ENCODE data around the gene IL12RB2. TPM values are rescaled to one million over a fixed set of nuclear protein-coding genes. Genes with fewer than 3 reads are reported as not detected.
"Not testable (repeated sequence)": the region's sequence is repeated elsewhere in the genome, so short reads cannot be mapped to it uniquely, and the experiment has no call there.

The IL12RB2 gene
- total RNA-seq, 2 experiments from 2014 or later, result 86.9 to 90.7 TPM

DNA sequence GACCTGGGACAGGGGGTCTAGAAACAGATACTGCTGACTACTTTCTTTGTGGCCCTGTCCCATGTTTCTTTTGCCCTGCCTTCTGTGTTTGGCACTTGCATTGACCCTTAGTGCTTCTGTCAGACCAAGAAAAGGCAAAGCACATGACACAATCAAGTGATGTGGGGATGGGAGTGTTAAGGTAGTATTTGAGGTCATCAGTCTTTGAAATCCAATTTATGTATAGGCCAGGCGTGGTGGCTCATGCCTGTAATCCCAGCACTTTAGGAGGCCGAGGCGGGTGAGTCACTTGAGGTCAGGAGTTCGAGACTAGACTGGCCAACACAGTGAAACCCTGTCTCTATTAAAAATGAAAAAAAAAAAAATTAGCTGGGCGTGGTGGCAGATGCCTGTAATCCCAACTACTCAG is 96.5 kb downstream of the IL12RB2 start:
- peaks cover 15% of the 10 kb centered on the region for H3K36me3 Mint-ChIP-seq
- intact Hi-C loops (cut with micrococcal nuclease), result loop anchor here (10.0 kb wide), 1 partner anchor 169 kb away; no protein-coding TSS in a partner anchor
- no peaks in the 10 kb centered on the region for H3K27me3 Mint-ChIP-seq
- POLR2A ChIA-PET, result no interaction called here
- CTCF ChIA-PET, result no interaction called here
- H3K4me1 Mint-ChIP-seq (ENCODE audit: low read depth), result peaks cover 14% of the 10 kb centered on the region
- no peaks in the 10 kb centered on the region for H3K9me3 Mint-ChIP-seq
- H3K4me3 Mint-ChIP-seq, result no peak overlapping the region
- H3K27ac Mint-ChIP-seq, result no peak overlapping the region
- DNase-seq, result no peak

DNA sequence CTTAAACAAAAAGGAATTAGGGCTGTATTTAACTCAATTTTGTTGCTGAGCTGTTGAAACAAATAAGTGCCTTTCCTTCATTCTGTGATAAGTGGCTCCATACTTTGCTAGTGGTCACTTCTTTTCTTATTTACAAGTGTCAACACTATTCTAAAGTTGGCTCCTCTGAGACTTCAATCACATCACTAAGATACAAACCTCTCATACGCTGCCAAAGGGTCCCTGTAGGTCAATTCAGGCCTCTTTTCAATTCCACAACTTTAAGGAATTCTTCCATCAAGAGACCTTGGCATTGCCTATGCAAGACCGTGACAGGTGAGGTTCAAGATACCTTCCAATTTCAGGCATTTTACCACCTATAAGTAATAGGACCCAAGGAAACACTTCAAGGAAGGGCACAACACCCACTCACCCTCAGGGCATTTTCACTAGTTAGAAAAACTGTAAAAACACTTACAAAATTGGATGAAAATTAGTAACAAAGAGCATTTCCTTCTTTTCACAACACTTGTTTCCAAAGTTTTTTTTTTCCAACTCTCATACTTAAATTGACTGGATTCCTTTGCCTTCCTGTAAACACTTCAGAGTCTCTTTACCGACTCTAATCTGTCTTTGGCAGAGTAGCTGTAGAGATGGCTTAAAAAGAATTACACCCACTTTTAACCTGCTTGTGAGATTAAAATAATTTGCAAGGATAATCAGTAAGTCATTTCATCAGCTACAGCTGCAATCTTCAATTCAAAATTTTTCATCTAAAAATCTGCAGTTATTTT is 98.0 kb downstream of the IL12RB2 start:
- Mint-ChIP-seq H3K4me3 (no peak overlapping the region), H3K4me1 (ENCODE audit: low read depth) (peaks cover 7% of the 10 kb centered on the region), H3K9me3 (no peaks in the 10 kb centered on the region), H3K36me3 (peaks cover 20% of the 10 kb centered on the region), H3K27ac (no peak overlapping the region), H3K27me3 (no peaks in the 10 kb centered on the region)
- no peak for DNase-seq
- intact Hi-C loops (cut with micrococcal nuclease), result loop anchor here (10.0 kb wide), 1 partner anchor 171 kb away; no protein-coding TSS in a partner anchor
- ChIA-PET POLR2A (interaction anchor here (1.0 to 1.1 kb wide), 2 partner anchors 11 to 14 kb away, joined by 3 read pairs; no protein-coding TSS in a partner anchor), CTCF (no interaction called here)

DNA sequence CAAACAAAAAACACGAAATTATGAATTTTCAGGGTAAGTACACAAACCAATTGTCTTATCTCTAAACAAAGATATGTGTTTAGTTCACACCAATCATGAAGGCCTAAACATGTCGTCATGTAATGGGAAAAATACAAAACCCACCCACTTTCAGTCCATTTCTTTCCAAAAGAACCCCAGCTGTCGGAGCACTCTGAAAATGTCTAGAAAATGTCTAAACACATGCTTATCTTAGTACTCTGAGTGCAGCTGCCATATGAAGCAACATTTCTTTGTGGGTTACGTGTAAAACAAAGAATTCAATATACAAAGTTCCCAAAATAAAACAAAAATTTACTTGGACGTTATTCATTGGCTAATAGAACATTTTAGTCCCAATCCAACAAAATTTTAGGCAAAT is 99.8 kb downstream of the IL12RB2 start:
- Mint-ChIP-seq H3K9me3 (no peaks in the 10 kb centered on the region), H3K4me1 (ENCODE audit: low read depth) (peaks cover 9% of the 10 kb centered on the region), H3K27me3 (no peaks in the 10 kb centered on the region), H3K27ac (no peak overlapping the region), H3K4me3 (no peak overlapping the region), H3K36me3 (peaks cover 29% of the 10 kb centered on the region)
- intact Hi-C loops (cut with micrococcal nuclease), result loop anchor here (10.0 kb wide), 1 partner anchor 173 kb away; no protein-coding TSS in a partner anchor
- no peak for DNase-seq
- ChIA-PET POLR2A (interaction anchor here (0.9 to 1.4 kb wide), 2 partner anchors 11 to 15 kb away, joined by 3 read pairs; no protein-coding TSS in a partner anchor), CTCF (no interaction called here)

DNA sequence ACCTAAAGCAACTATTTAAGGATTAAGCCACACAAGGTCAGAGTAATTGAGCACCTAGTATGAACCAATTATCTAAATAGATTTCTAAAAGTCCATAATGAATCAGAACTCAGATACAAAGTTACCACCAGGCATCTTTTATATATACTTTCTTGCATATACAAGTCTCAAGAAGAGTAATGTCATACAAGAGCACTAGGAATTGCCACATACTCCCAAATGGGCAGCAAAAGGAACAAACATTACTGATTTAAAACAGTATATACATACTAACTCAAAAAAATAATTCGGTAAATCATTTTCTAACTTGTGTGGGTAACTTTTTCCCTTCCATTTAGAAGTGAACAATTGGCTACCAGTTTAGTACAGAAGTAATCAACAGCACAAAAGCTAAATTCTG is 100.5 kb downstream of the IL12RB2 start:
- H3K9me3 Mint-ChIP-seq, result no peaks in the 10 kb centered on the region
- no peak overlapping the region for H3K27ac Mint-ChIP-seq
- intact Hi-C loops (cut with micrococcal nuclease), result loop anchor here (10.0 kb wide), 1 partner anchor 173 kb away; no protein-coding TSS in a partner anchor
- DNase-seq, result no peak
- H3K4me3 Mint-ChIP-seq, result no peak overlapping the region
- ChIA-PET POLR2A (interaction anchor here (0.9 to 2.7 kb wide), 4 partner anchors 11 to 74 kb away, joined by 3 to 10 read pairs (median 3); partner anchors contain the start of gene SERBP1), CTCF (no interaction called here)
- H3K36me3 Mint-ChIP-seq, result peaks cover 31% of the 10 kb centered on the region
- no peaks in the 10 kb centered on the region for H3K27me3 Mint-ChIP-seq
- peaks cover 9% of the 10 kb centered on the region for H3K4me1 Mint-ChIP-seq (ENCODE audit: low read depth)

DNA sequence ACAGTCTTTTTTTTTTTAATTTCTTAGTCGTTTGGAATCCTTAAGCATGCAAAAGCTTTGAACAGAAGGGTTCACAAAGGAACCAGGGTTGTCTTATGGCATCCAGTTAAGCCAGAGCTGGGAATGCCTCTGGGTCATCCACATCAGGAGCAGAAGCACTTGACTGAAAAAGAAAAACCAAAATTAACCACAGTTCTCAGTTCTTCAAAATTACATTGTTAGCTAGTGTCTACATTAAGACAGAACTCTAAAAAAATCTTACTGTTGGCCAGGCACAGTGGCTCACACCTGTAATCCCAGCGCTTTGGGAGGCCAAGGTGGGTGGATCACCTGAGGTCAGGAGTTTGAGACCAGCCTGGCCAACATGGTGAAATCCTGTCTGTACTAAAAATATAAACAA is 105.4 kb downstream of the IL12RB2 start:
- intact Hi-C loops (cut with micrococcal nuclease), result loop anchor here (2.0 kb wide), 1 partner anchor 14 kb away; no protein-coding TSS in a partner anchor
- H3K4me3 Mint-ChIP-seq, POLR2A ChIA-PET, H3K27me3 Mint-ChIP-seq, H3K9me3 Mint-ChIP-seq, DNase-seq, CTCF ChIA-PET, H3K27ac Mint-ChIP-seq: not testable (repeated sequence)
- peaks cover 36% of the 10 kb centered on the region for H3K4me1 Mint-ChIP-seq (ENCODE audit: low read depth)
- H3K36me3 Mint-ChIP-seq, result peaks cover 68% of the 10 kb centered on the region

DNA sequence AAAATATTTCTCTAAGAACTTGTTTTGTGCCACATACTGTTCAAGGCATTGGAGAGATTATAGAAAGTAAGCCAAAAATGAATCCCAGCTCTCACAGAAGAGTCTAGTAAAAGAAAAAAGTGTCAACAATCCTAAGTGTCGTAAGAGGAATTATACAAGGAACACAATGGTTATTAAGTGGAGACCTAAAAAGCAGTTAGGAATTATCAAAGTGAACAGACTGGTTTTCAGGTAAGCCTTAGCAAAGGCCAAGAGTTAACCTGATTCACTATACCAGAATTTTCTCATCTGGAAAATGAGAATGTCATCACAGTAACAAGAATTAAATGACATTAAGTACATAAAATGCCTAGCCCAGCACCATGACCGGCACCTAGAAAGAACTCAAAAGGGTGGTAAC is 106.9 kb downstream of the IL12RB2 start:
- ChIA-PET POLR2A (no interaction called here), CTCF (no interaction called here)
- Mint-ChIP-seq H3K27ac (peak overlapping the region; percentile 60), H3K9me3 (no peaks in the 10 kb centered on the region), H3K27me3 (no peaks in the 10 kb centered on the region), H3K36me3 (peaks cover 77% of the 10 kb centered on the region), H3K4me1 (ENCODE audit: low read depth) (peaks cover 42% of the 10 kb centered on the region), H3K4me3 (no peak overlapping the region)
- DNase-seq, result no peak
- intact Hi-C loops (cut with micrococcal nuclease), result no loop called here

DNA sequence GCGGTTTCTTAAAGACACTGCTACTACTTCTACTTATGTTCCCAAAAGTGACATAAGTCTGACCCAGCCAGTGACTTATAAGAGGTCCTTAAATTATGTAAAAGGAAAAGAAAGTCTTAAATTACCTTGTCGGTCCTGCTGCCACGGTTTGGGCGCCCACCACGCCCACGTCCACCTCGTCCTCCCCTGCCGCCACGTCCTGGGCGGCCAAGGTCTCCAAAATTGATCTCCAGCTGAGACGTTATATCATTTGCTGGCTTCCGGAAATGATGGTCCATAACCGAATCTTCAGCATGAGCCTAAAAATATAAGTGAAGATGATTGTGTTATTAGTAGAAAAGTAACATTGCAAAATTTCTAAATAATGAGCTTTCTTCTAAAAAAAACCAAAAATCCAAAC is 107.4 kb downstream of the IL12RB2 start:
- CTCF ChIA-PET, result interaction anchor here (0.6 kb wide), 1 partner anchor 82 kb away, joined by 3 read pairs; no protein-coding TSS in a partner anchor

DNA sequence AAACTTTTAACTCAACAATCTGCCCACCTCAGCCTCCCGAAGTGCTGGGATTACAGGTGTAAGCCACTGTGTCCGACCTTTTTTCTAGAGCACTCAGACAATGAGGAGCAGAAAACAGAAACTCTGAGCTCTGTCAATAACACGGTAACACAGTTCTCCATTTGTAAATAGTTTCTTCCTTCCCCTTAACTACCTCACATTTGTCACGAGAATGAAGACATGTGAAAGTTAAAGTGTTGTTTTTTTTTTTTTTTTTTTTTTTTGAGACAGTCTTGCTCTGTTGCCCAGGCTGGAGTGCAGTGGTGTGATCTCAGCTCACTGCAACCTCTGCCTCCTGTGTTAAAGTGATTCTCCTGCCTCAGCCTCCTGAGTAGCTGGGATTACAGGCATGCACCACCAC is 110.1 kb downstream of the IL12RB2 start:
- H3K9me3 Mint-ChIP-seq; CTCF ChIA-PET; POLR2A ChIA-PET; H3K27me3 Mint-ChIP-seq; intact Hi-C loops (cut with micrococcal nuclease); H3K4me3 Mint-ChIP-seq; DNase-seq: not testable (repeated sequence)
- Mint-ChIP-seq H3K27ac (peak overlapping the region; percentile 38), H3K36me3 (peaks cover 78% of the 10 kb centered on the region), H3K4me1 (ENCODE audit: low read depth) (peaks cover 62% of the 10 kb centered on the region)

More for the DNA sequence above, 107.4 kb downstream of the IL12RB2 start:
- Mint-ChIP-seq H3K36me3 (peaks cover 78% of the 10 kb centered on the region), H3K27me3 (no peaks in the 10 kb centered on the region), H3K4me3 (no peak overlapping the region), H3K4me1 (ENCODE audit: low read depth) (peaks cover 45% of the 10 kb centered on the region), H3K27ac (no peak overlapping the region), H3K9me3 (no peaks in the 10 kb centered on the region)
- DNase-seq, result no peak
- intact Hi-C loops (cut with micrococcal nuclease), result no loop called here
- POLR2A ChIA-PET, result no interaction called here

DNA sequence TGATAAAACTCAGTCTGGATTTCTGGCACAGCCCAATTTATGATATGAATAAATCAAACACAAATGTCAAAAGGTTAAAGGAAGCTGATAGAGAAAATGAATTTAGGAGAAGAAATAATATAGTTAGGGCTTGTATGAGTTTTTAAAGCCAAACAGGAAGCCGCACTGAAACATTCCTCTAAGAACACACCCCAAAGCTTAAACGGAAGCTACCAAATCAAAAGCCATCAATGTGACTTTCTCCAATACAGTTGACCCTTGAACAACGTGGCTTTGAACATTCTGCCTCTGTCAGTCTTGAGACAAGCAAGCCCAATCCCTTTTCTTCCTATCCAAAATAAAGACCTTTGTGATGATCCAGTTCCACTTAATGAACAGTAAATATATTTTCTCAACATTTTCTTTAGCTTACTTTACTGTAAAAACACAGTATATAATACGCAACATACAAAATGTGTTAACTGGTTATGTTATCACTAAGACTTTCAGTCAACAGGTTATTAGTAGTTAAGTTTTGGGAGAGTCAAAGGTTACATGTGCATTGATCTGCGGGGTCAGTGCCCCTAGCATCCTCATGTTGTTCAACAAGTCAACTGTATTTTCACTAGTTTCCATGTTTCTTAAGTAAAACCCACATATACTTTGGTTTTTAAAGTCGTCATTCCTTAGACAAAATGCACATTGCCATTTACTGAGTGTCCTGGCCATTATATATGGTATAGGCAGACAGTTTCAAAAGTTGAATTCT is 111.3 kb downstream of the IL12RB2 start:
- Mint-ChIP-seq H3K36me3 (peaks cover 82% of the 10 kb centered on the region), H3K27ac (peak overlapping the region; percentile 43), H3K27me3 (no peaks in the 10 kb centered on the region), H3K4me3 (no peak overlapping the region), H3K4me1 (ENCODE audit: low read depth) (peaks cover 68% of the 10 kb centered on the region), H3K9me3 (no peaks in the 10 kb centered on the region)
- ChIA-PET CTCF (interaction anchor here (0.5 to 0.8 kb wide), 3 partner anchors 8 to 346 kb away, joined by 3 read pairs; no protein-coding TSS in a partner anchor), POLR2A (interaction anchor here (1.2 to 2.3 kb wide), 2 partner anchors 9 to 13 kb away, joined by 3 to 9 read pairs; no protein-coding TSS in a partner anchor)
- intact Hi-C loops (cut with micrococcal nuclease), result no loop called here
- no peak for DNase-seq

DNA sequence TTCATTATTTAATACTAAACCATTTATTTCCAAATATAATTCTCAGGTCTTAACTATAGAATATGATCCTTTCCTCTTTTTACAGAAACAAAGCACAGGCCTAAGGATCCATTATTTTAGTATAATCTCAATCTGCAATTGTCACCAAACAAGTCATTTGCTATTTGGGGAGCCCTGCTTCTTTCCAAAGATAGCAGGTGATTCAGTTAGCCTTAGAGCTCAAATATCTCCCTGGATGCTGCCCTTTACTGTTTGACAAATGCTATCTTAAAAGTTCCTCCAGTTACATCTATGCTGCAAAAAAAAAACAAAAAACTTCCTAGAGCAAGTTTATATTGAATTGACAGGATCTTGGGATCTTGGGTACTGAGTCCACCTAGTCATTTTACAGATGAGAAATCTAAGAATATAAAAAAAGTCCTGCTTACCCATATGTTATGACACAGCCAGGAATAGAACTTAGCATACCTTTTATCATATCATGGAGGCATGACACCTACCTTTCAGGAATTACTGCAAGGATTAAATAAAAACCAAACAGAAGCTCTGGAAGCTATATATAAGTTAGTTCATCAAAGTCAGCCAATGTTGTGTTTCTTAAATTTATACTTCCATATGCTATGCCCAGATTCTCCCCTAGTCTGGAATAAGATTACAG is 113.3 kb downstream of the IL12RB2 start:
- Mint-ChIP-seq H3K4me1 (ENCODE audit: low read depth) (peaks cover 72% of the 10 kb centered on the region), H3K27ac (peak overlapping the region; percentile 8), H3K9me3 (no peaks in the 10 kb centered on the region), H3K36me3 (peaks cover 82% of the 10 kb centered on the region), H3K4me3 (no peak overlapping the region), H3K27me3 (no peaks in the 10 kb centered on the region)
- ChIA-PET POLR2A (interaction anchor here (1.2 kb wide), 1 partner anchor 9 kb away, joined by 6 read pairs; no protein-coding TSS in a partner anchor), CTCF (no interaction called here)
- intact Hi-C loops (cut with micrococcal nuclease), result no loop called here
- no peak for DNase-seq

DNA sequence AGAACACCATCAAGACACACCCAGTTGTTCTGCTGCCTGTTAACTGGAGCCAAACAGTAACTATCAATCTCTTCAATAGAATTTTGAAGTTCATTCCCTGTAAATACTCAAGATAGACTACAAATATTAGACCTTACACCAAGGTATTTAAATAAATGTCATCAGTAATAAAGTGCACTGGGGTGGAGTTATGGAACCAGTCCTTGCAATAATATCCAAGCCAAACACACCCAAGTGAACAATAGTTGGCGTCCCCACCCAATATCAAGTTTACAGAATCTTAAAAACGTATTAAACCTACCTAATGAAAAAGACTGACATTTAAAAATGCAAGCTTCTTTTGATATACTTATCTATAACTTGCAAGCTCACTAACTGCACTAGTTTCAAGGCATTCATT is 119.8 kb downstream of the IL12RB2 start:
- CTCF ChIA-PET, result interaction anchor here (0.8 to 1.3 kb wide), 5 partner anchors 8 to 243 kb away, joined by 3 to 5 read pairs (median 3); no protein-coding TSS in a partner anchor
- H3K9me3 Mint-ChIP-seq, result no peaks in the 10 kb centered on the region
- intact Hi-C loops (cut with micrococcal nuclease), result loop anchor here (2.0 kb wide), 1 partner anchor 15 kb away; no protein-coding TSS in a partner anchor
- H3K27me3 Mint-ChIP-seq, result no peaks in the 10 kb centered on the region
- H3K36me3 Mint-ChIP-seq, result peaks cover 71% of the 10 kb centered on the region
- H3K4me1 Mint-ChIP-seq (ENCODE audit: low read depth), result peaks cover 57% of the 10 kb centered on the region
- peak overlapping the region; percentile 97 for H3K27ac Mint-ChIP-seq
- POLR2A ChIA-PET, result interaction anchor here (0.9 to 3.4 kb wide), 5 partner anchors 8 to 260 kb away, joined by 3 to 19 read pairs (median 9); partner anchors contain the start of gene IL23R
- peak overlapping the region; percentile 83 for H3K4me3 Mint-ChIP-seq
- DNase-seq, result no peak
